GM11168 (cell line): ENCODE data around the gene ARL2BP.

Experiments used
- in situ Hi-C: fragments of 300-500 bp; cut with MboI; formaldehyde crosslinking; loops from one replicate; pipeline ENCODE4 v1.12.0; 2022; ENCODE audit warnings: low sequenced_read_pairs; ENCODE audit not compliant: unreplicated experiment

Gene ARL2BP

DNA sequence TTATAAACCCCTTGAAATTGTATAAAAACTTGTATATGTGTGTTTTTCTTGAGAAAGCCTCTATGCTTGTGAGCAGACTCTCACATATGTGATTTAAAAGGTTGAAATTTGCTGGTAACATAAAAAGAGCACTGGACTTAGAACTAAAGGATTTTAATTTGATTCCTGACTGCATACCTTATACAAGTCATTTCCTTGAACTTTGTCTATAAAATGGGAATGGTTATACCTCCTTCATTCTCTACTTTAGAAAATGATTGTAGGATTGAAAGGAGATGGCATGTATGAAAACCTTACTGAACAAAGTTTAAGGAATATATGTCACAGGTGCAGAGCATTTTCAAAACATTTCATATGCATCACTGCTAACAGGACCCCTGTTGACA is 10.4 kb upstream of the ARL2BP start:
- in situ Hi-C loops: no loop called here

DNA sequence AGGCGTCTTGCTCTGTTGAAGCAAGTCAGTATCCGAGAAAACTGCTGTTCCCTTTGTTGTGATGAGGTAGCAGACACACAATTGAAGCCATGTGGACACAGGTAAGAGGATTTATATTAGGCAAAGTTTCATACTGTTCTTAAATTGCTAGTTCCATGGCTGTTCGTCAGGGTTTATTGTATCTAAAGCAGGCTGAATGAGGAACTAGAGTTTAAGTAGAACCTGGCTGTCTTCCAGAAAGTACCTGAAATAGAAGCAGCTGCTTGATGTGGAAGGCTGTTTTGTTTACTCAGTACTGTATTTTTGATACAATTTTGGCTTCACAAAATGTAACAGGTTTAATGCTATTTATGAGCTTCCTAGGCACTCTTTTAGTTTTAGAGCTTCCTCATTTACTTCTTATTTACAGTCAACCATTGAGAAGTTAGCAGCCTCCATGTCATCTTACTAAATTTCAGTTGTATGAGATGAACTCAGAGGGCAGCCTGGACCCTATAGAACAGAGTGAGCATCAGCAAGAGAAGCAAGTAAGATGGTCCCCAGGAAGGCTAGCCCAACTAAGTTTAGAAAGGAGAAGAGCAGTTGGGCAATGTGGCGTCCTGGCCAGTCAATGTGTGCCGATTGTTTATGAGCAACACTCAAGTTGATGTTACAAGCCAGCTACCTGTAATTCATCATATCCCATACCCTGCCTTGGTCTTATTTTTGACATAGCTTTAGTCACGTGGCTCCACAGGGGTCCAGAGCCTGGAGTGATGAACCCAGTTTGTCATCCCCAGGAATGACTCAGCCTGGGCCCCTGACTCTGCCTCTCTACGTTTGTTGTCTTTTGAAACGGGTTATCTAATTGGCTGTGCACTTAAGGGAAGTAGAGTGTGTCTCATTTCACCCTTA is 9.7 kb upstream of the ARL2BP start:
- in situ Hi-C loops: no loop called here

GRCh38 chr16:57236022-57236350 is 9.1 kb upstream of the ARL2BP start:
- in situ Hi-C loops: no loop called here

DNA sequence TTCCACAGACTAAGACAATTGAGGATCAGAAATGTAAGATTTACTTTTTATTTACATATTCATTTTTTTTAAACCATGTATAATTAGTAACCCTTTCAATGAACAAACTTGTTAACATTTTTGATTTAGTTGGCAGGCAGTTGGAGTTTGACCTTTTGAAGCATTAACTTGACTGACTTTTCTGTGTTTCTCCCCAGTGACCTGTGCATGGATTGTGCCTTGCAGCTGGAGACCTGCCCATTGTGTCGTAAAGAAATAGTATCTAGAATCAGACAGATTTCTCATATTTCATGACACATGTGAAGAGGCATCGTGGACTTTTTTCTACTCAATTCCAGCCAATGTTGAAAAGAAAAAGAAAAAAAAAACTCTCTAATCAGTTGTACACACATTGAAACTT is 6.4 kb upstream of the ARL2BP start:
- in situ Hi-C loops: no loop called here

DNA sequence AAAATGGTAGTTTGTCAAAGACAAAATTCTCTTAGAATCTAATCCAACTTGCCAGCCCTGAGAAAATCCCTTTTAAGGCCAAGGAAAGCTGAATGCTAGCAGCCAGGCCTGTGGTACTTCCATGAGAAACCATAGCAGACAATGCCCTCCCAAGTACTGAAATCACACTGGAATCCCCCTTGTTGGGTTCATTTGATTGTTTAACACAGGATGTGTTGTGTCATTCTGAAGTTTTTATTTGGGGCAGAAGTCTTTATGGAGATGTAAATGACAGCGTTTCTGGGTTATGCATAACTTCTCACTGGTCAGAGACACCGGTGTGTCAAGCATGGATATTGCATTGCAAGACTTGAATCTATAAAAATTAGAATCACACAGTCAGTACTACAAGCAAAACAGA is 6.0 kb upstream of the ARL2BP start:
- in situ Hi-C loops: no loop called here

- in situ Hi-C loops: no loop called here
Measured at GRCh38 chr16:57240851-57241250, 4.2 kb upstream of the ARL2BP start.

- in situ Hi-C loops: no loop called here
Measured at GRCh38 chr16:57242650-57243049, 2.4 kb upstream of the ARL2BP start.

GRCh38 chr16:57244463-57244766 is 644 bp upstream of the ARL2BP start:
- in situ Hi-C loops: no loop called here

GRCh38 chr16:57245472-57246113 is 534 bp downstream of the ARL2BP start:
- in situ Hi-C loops: no loop called here

GRCh38 chr16:57251352-57251751 is 6.3 kb downstream of the ARL2BP start:
- in situ Hi-C loops: no loop called here

DNA sequence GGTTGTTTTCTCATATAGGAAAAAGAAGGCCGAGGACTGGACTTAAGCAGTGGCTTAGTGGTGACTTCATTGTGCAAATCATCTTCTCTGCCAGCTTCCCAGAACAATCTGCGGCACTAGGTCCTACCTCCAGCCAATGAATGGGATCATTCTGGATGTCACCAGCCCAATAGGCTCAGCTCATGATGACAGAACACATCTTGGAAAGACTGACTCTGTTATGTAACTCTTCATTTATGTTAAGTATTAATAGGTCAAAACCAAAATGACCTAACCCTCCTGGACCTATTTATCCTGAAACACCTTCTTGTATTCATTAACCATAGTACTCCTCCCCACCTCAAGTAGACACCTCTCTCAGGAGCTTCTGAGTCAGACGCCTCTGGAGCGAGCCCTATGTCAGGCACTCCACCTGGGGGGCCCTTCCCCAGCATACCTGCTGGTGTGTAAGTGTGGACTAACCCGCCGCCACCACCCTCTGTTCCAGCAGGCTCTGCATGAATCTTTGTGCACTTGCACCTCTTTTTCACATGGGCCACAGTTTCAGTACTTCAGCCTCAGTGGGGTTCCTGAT is 7.2 kb downstream of the ARL2BP start:
- in situ Hi-C loops: no loop called here

DNA sequence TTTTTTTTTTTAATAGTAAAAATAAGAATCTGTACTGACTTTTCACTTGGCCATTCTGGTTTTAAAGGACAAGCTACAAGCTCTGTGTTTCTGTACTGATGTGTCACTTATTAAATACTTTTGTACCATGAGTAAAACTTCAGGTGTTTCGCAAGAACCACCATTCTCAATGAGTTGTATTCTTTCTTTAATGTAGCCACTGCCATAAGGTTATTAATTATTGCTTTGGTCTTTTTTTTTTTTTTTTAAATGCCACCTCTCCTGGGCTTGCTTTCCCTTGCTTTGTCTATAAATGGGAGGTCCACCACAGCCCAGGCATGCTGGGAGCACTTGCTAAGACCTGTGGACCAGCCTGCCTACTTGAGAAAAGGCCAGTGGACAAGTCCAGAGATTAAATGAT is 8.4 kb downstream of the ARL2BP start:
- in situ Hi-C loops: no loop called here

DNA sequence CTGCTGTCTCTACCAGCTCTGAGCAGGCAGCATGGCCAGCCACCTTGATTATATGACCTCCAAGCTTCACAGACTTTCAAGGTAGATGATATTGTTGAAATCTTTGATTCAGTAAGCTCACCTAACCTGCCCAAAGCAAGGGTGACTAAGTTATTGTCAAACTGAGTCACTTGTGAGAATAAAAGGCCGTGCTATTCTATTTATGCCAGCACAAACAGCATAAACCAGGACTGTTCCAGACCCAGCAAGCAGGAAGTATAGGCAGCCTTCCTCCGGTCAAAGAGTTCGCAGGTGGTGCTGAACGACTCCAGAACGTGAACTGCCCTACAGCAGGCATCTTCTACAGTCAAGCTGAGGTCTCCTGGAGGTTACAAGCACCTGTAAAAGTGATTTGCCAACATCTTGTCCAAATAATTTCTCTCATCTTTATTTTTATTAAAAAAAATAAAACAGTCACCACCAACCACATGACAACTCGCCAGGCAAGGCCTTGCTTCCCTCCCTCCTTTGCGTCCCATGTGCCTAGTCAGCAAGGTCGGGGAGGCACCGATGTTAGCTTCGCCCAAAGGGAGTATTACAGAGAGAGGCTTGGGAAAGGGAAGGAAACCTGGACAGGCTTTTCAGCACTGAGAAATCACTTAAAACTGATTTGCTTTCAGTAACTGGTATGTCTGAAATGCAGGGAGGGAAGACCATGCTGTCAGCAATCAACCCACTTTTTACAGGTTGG is 10.8 kb downstream of the ARL2BP start:
- in situ Hi-C loops: no loop called here

DNA sequence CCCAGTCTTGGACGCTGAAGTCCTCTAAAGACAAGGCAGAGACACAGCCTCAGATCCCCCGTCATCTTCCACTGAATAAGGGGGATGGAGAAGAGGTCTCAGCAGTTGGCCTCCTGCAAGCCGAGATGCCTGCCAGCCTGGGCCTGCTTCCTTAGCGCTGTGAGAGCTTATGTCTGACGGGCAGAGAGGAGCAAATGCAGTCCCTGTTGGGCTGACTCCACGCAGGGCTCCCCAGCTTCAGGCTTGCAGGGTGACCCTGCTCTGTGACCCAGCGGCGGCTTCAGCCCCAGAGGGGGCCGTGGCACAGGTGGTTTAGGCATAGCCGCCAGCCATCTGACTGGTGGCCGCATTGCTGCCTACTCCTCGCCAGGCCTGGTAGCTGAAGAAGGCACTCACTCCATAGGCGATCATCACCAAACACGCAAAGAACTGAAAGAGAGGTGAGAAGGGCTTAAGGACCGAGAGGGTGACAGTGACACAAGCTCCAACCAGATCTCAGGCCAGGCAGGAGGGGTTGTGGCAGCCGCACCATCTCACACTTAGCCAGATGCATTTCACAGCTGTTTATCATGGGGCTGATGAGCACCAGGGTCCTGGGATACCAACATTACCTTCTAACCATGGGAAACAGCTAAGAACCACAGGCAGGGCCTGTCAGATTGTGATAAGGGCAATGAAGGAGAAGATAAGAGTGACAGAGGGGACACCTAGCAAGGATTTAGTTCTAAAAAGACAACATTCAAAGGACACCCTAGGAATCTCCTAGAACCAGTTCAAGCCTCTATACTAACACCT is 11.7 kb downstream of the ARL2BP start:
- in situ Hi-C loops: no loop called here

- in situ Hi-C loops: no loop called here
Measured at GRCh38 chr16:57257455-57258070, 12.5 kb downstream of the ARL2BP start.

GRCh38 chr16:57258226-57258909 is 13.3 kb downstream of the ARL2BP start:
- in situ Hi-C loops: no loop called here

GRCh38 chr16:57258910-57259475 is 13.9 kb downstream of the ARL2BP start:
- in situ Hi-C loops: no loop called here

DNA sequence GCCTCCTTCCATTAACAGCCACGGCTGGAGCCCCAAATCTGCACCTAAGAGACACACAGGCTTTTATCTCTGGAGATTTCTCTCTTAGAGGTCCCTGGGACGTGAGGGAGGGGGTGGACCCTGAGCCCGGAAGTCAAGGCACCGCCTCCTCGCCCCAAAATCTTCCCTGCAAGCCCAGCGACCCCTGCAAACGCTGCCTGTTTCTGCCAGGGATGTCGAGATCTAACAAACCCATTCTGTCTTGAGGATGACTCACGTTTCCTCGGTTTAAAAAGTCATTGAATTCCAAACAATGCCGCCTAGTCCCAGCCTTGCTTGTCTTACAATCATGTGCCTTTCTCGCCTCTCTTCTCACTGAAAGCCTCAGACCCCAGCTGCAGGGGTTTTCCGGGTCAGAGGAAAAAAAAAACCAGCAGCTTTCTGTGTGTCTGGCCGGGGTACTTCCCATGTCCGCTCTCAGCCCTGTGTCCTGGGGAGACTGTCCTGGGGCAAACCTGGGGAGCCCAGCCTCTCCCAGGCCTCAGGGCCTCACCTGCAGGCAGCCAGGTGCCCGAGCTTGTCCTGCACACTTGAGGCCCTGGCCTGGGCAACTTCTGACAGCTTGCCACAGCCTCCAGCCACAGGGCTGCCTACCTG is 15.4 kb downstream of the ARL2BP start:
- in situ Hi-C loops: no loop called here

DNA sequence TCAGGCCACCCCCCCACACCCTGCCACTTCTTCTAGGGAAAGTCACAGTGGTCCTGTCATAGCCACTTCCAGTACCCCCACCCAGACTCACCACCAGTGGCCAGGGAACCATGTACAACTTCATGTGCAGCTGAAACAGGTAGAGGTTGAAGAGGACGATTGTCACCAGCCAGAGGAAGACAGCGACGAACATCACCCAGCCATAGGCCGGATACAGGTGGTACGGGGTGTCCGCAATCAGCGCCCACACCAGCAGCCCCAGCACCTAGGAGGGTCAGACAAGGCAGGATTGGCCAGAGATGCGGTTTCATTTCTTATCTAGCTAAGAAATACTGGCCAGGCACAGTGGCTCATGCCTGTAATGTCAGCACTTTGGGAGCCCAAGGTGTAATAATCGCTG is 16.7 kb downstream of the ARL2BP start:
- in situ Hi-C loops: no loop called here
